ENCODE data around the gene PLCB1. TPM values are rescaled to one million over a fixed set of nuclear protein-coding genes. Genes with fewer than 3 reads are reported as not detected.
A peak's percentile ranks its signal among the peaks of the same experiment; 100 is the strongest.

The PLCB1 gene
- total RNA-seq, 2 donors from 2014 or later = 3.2 to 3.4 TPM

- ATAC-seq (replicated peaks in 1 of 2) = no peak
- DNase-seq = no peak
- no peaks in the 10 kb centered on the region for H3K4me1 Mint-ChIP-seq (ENCODE audit: low read depth)
- no peak overlapping the region for H3K4me3 Mint-ChIP-seq
- no peaks in the 10 kb centered on the region for H3K36me3 Mint-ChIP-seq (ENCODE audit: insufficient read depth in 2 of 2)
- no peak overlapping the region for H3K27ac Mint-ChIP-seq
- H3K9me3 Mint-ChIP-seq = no peaks in the 10 kb centered on the region
- no peaks in the 10 kb centered on the region for H3K27me3 Mint-ChIP-seq (ENCODE audit: low read depth)
These were observed 656.8 kb downstream of the PLCB1 start for GRCh38 chr20:8788831-8789230.

- Mint-ChIP-seq H3K9me3 (no peaks in the 10 kb centered on the region), H3K27ac (no peak overlapping the region), H3K4me3 (no peak overlapping the region), H3K4me1 (ENCODE audit: low read depth) (no peaks in the 10 kb centered on the region), H3K36me3 (ENCODE audit: insufficient read depth in 2 of 2) (no peaks in the 10 kb centered on the region), H3K27me3 (ENCODE audit: low read depth) (no peaks in the 10 kb centered on the region)
- peak; percentile 9 to 12 for DNase-seq
- ATAC-seq (replicated peaks in 1 of 2) = no peak
These were observed 658.5 kb downstream of the PLCB1 start for GRCh38 chr20:8790442-8791074.

- DNase-seq (peak in 1 of 2 donors; percentile 1), ATAC-seq (replicated peaks in 1 of 2) (peak in 1 of 2 donors; percentile 47)
- Mint-ChIP-seq H3K9me3 (no peaks in the 10 kb centered on the region), H3K4me3 (no peak overlapping the region), H3K27ac (no peak overlapping the region), H3K27me3 (ENCODE audit: low read depth) (no peaks in the 10 kb centered on the region), H3K36me3 (ENCODE audit: insufficient read depth in 2 of 2) (no peaks in the 10 kb centered on the region), H3K4me1 (ENCODE audit: low read depth) (no peaks in the 10 kb centered on the region)
These were observed 663.3 kb downstream of the PLCB1 start for GRCh38 chr20:8795404-8795803.

GRCh38 chr20:8796088-8796660 lies 664.1 kb downstream of the PLCB1 start:
- Mint-ChIP-seq H3K27me3 (ENCODE audit: low read depth) (no peaks in the 10 kb centered on the region), H3K27ac (no peak overlapping the region), H3K4me3 (no peak overlapping the region), H3K9me3 (no peaks in the 10 kb centered on the region), H3K36me3 (ENCODE audit: insufficient read depth in 2 of 2) (no peaks in the 10 kb centered on the region), H3K4me1 (ENCODE audit: low read depth) (no peaks in the 10 kb centered on the region)
- no peak for DNase-seq
- no peak for ATAC-seq (replicated peaks in 1 of 2)

GRCh38 chr20:8798505-8798904 lies 666.4 kb downstream of the PLCB1 start:
- H3K27me3 Mint-ChIP-seq (ENCODE audit: low read depth) = no peaks in the 10 kb centered on the region
- H3K4me1 Mint-ChIP-seq (ENCODE audit: low read depth) = no peaks in the 10 kb centered on the region
- peaks cover 2 to 3% of the 10 kb centered on the region in 2 donors for H3K36me3 Mint-ChIP-seq (ENCODE audit: insufficient read depth in 2 of 2)
- H3K4me3 Mint-ChIP-seq = no peak overlapping the region
- no peak overlapping the region for H3K27ac Mint-ChIP-seq
- no peak for DNase-seq
- ATAC-seq (replicated peaks in 1 of 2) = no peak
- H3K9me3 Mint-ChIP-seq = peaks cover 0 to 3% of the 10 kb centered on the region in 2 donors

- DNase-seq (no peak), ATAC-seq (replicated peaks in 1 of 2) (no peak)
- Mint-ChIP-seq H3K4me1 (ENCODE audit: low read depth) (no peaks in the 10 kb centered on the region), H3K27me3 (ENCODE audit: low read depth) (no peaks in the 10 kb centered on the region), H3K4me3 (no peak overlapping the region), H3K9me3 (peaks cover 0 to 3% of the 10 kb centered on the region in 2 donors), H3K27ac (no peak overlapping the region), H3K36me3 (ENCODE audit: insufficient read depth in 2 of 2) (peaks cover 2 to 3% of the 10 kb centered on the region in 2 donors)
These were observed 668.0 kb downstream of the PLCB1 start for GRCh38 chr20:8800089-8800488.

GRCh38 chr20:8801686-8802085 lies 669.6 kb downstream of the PLCB1 start:
- H3K4me3 Mint-ChIP-seq = no peak overlapping the region
- H3K9me3 Mint-ChIP-seq = peaks cover 0 to 3% of the 10 kb centered on the region in 2 donors

GRCh38 chr20:8803065-8803464 lies 671.0 kb downstream of the PLCB1 start:
- ATAC-seq (replicated peaks in 1 of 2) (no peak), DNase-seq (no peak)
- Mint-ChIP-seq H3K27me3 (ENCODE audit: low read depth) (no peaks in the 10 kb centered on the region), H3K9me3 (peaks cover 0 to 3% of the 10 kb centered on the region in 2 donors), H3K4me1 (ENCODE audit: low read depth) (no peaks in the 10 kb centered on the region), H3K27ac (no peak overlapping the region), H3K36me3 (ENCODE audit: insufficient read depth in 2 of 2) (peaks cover 2 to 3% of the 10 kb centered on the region in 2 donors), H3K4me3 (no peak overlapping the region)

More at GRCh38 chr20:8801686-8802085, 669.6 kb downstream of the PLCB1 start:
- DNase-seq (no peak), ATAC-seq (replicated peaks in 1 of 2) (no peak)
- Mint-ChIP-seq H3K36me3 (ENCODE audit: insufficient read depth in 2 of 2) (peaks cover 2 to 3% of the 10 kb centered on the region in 2 donors), H3K4me1 (ENCODE audit: low read depth) (no peaks in the 10 kb centered on the region), H3K27ac (no peak overlapping the region), H3K27me3 (ENCODE audit: low read depth) (no peaks in the 10 kb centered on the region)

GRCh38 chr20:8803941-8804340 lies 671.9 kb downstream of the PLCB1 start:
- Mint-ChIP-seq H3K9me3 (peaks cover 0 to 3% of the 10 kb centered on the region in 2 donors), H3K36me3 (ENCODE audit: insufficient read depth in 2 of 2) (peaks cover 2 to 3% of the 10 kb centered on the region in 2 donors), H3K27me3 (ENCODE audit: low read depth) (no peaks in the 10 kb centered on the region), H3K4me3 (no peak overlapping the region), H3K27ac (no peak overlapping the region), H3K4me1 (ENCODE audit: low read depth) (no peaks in the 10 kb centered on the region)
- DNase-seq (no peak), ATAC-seq (replicated peaks in 1 of 2) (no peak)

GRCh38 chr20:8805737-8806442 lies 673.8 kb downstream of the PLCB1 start:
- peaks cover 0 to 3% of the 10 kb centered on the region in 2 donors for H3K9me3 Mint-ChIP-seq
- no peaks in the 10 kb centered on the region for H3K27me3 Mint-ChIP-seq (ENCODE audit: low read depth)
- H3K36me3 Mint-ChIP-seq (ENCODE audit: insufficient read depth in 2 of 2) = peaks cover 2 to 3% of the 10 kb centered on the region in 2 donors
- ATAC-seq (replicated peaks in 1 of 2) = peak; percentile 34 to 69
- no peaks in the 10 kb centered on the region for H3K4me1 Mint-ChIP-seq (ENCODE audit: low read depth)
- no peak overlapping the region for H3K4me3 Mint-ChIP-seq
- H3K27ac Mint-ChIP-seq = no peak overlapping the region
- DNase-seq = peak in 1 of 2 donors; percentile 1

- ATAC-seq (replicated peaks in 1 of 2) = no peak
- Mint-ChIP-seq H3K9me3 (no peaks in the 10 kb centered on the region), H3K27ac (no peak overlapping the region), H3K36me3 (ENCODE audit: insufficient read depth in 2 of 2) (no peaks in the 10 kb centered on the region), H3K4me3 (no peak overlapping the region), H3K27me3 (ENCODE audit: low read depth) (no peaks in the 10 kb centered on the region), H3K4me1 (ENCODE audit: low read depth) (no peaks in the 10 kb centered on the region)
- DNase-seq = no peak
These were observed 675.6 kb downstream of the PLCB1 start for GRCh38 chr20:8807480-8808201.

GRCh38 chr20:8808202-8808535 lies 676.1 kb downstream of the PLCB1 start:
- Mint-ChIP-seq H3K4me1 (ENCODE audit: low read depth) (no peaks in the 10 kb centered on the region), H3K27me3 (ENCODE audit: low read depth) (no peaks in the 10 kb centered on the region), H3K4me3 (no peak overlapping the region), H3K9me3 (no peaks in the 10 kb centered on the region), H3K36me3 (ENCODE audit: insufficient read depth in 2 of 2) (no peaks in the 10 kb centered on the region), H3K27ac (no peak overlapping the region)
- DNase-seq = no peak
- no peak for ATAC-seq (replicated peaks in 1 of 2)

All from activated T-cell treated with anti-CD3 and anti-CD28 coated beads, Interleukin-2, amount 50 U/mL, for 72 hours (primary cell).